Anterior cingulate cortex (tissue), 58 donors: ENCODE measurements around the gene DDOST.
"Not testable (repeated sequence)": the region's sequence is repeated elsewhere in the genome, so short reads cannot be mapped to it uniquely, and the experiment has no call there.

Experiments used
- DNase-seq, 58 donors: peaks; one replicate each; lab custom pipeline; 2025; lab: John Stamatoyannopoulos, UW

The DDOST gene

GRCh38 chr1:20630729-20631128 is 30.4 kb downstream of the DDOST start:
- DNase-seq = no peak

- DNase-seq = no peak
Observed at GRCh38 chr1:20626524-20626923, 34.6 kb downstream of the DDOST start.

GRCh38 chr1:20626098-20626427 is 35.1 kb downstream of the DDOST start:
- no peak for DNase-seq

- DNase-seq = no peak
Observed at GRCh38 chr1:20625176-20626097, 35.7 kb downstream of the DDOST start.

GRCh38 chr1:20624709-20625108 is 36.5 kb downstream of the DDOST start:
- DNase-seq = no peak

- DNase-seq = no peak
Observed at GRCh38 chr1:20621012-20621411, 40.2 kb downstream of the DDOST start.

GRCh38 chr1:20619999-20620398 is 41.2 kb downstream of the DDOST start:
- DNase-seq = no peak

- DNase-seq = no peak
Observed at GRCh38 chr1:20618550-20618949, 42.6 kb downstream of the DDOST start.

- DNase-seq = no peak
Observed at GRCh38 chr1:20616847-20617487, 44.2 kb downstream of the DDOST start.

GRCh38 chr1:20615946-20616846 is 45.0 kb downstream of the DDOST start:
- peak in 2 of 58 donors; percentile 16 to 19 for DNase-seq

- no peak for DNase-seq
Observed at GRCh38 chr1:20614131-20614579, 47.0 kb downstream of the DDOST start.

GRCh38 chr1:20612221-20612746 is 48.9 kb downstream of the DDOST start:
- no peak for DNase-seq

- no peak for DNase-seq
Observed at GRCh38 chr1:20611652-20612051, 49.5 kb downstream of the DDOST start.

GRCh38 chr1:20610970-20611369 is 50.2 kb downstream of the DDOST start:
- no peak for DNase-seq

- DNase-seq = no peak
Observed at GRCh38 chr1:20609541-20609940, 51.6 kb downstream of the DDOST start.

GRCh38 chr1:20606801-20607570 is 54.2 kb downstream of the DDOST start:
- DNase-seq = not testable (repeated sequence)

GRCh38 chr1:20604678-20605077 is 56.5 kb downstream of the DDOST start:
- DNase-seq = no peak

GRCh38 chr1:20603504-20604464 is 57.4 kb downstream of the DDOST start:
- no peak for DNase-seq
